Cardiac ventricle fibroblast (primary cell): ENCODE measurements around the gene SAMD8. TPM values are rescaled to one million over a fixed set of nuclear protein-coding genes. Genes with fewer than 3 reads are reported as not detected.

Experiments used
- total RNA-seq: library from RNA; depleted of rRNA; stranded (reverse); fragments of >200 nt; gene quantifications from 2 replicates; pipeline ENCODE4 v1.2.3, GENCODE V29; 2015

SAMD8 gene
- 21.0 and 33.8 TPM in 2 replicates for total RNA-seq

GRCh38 chr10:75111365-75111906 is at the start of gene SAMD8:
Gene SAMD8, plus strand, starts transcription at chr10:75111656. Its CDS starts 38,873 bp downstream, at chr10:75150529.

GRCh38 chr10:75210282-75211006 is 99.0 kb downstream of the SAMD8 start, which contains the start of gene VDAC2:
Gene VDAC2, plus strand, starts transcription at chr10:75210796. Its CDS starts 363 bp downstream, at chr10:75211159.

Other genes starting within 250 kb of the SAMD8 start
- gene VDAC2, start 99.1 kb downstream of the SAMD8 start, total RNA-seq: 108 and 116 TPM in 2 replicates
- gene COMTD1, start 124.3 kb downstream of the SAMD8 start, total RNA-seq: 14.1 and 15.0 TPM in 2 replicates